GM12892 (cell line): ENCODE results near the gene DYNC1I1.

ENCODE experiments used
- POLR2A ChIP-seq: IDR thresholded peaks from 2 replicates; pipeline ENCODE4 v1.6.1; 2011; ENCODE audit warnings: low read depth, low read length, control low read depth
- POLR2AphosphoS5 ChIP-seq: IDR thresholded peaks from 2 replicates; pipeline ENCODE4 v1.6.1; 2011; ENCODE audit warnings: low read depth, low read length, control low read depth
- TAF1 ChIP-seq: IDR thresholded peaks from 2 replicates; pipeline ENCODE4 v1.6.1; 2011; ENCODE audit warnings: low read depth, mild to moderate bottlenecking, control low read depth, low read length, borderline replicate concordance

- TF ChIP-seq POLR2A: no peak
- no peak for TF ChIP-seq TAF1
- no peak for TF ChIP-seq POLR2AphosphoS5
These were observed 106.3 kb downstream of the DYNC1I1 start for GRCh38 chr7:95878677-95879076.
